Measurements from ENCODE around the gene EID2. TPM values are rescaled to one million over a fixed set of nuclear protein-coding genes. Genes with fewer than 3 reads are reported as not detected.

Gene EID2
- total and polyA plus RNA-seq, 11 donors, result 7.1 to 16.5 (median 12.9) TPM

DNA sequence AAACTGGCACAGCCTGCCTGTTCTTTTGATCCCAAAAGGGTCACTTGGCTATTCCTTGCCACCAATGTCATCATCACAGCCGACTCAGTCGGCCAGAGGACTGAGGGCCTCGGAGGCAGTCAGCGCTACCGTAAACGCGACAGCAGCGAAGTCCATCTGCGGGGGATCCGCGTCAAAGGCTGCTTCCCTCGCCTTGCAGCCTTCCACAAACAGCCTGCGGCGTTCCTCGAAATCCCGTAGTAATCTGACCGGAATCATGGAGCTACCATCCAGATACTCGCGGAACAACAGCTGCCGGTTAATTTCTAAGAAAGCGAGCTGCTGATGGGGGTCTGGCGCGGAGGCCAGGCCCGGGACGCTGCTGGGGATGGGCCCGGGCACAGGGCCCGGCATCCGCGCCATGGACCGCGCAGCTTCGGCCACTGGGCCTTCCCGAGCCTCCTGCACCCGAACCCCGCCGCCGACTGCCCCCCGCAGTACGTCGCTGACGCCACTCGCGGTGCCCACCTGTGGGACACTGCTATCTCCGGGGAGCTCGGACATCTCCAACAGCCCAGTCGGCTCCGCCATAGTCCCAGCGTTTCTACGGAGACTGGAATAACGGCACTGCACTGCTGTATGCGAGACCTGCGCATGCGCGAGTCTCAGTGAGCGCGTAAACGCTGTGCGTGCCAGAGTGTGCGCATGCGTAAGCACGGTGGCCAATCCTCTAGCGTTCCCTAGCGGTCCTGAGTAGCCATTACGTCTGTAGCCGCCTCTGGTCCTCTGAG, 7.5 kb downstream of the EID2 start, which contains the start of gene EID2B:
EID2B (minus strand) TSS at position 620 of the 770 bp plus-strand sequence; CDS start at position 570, 50 bp downstream.
- 0% methylated on average over 46 to 65 of the region's 65 CpGs for WGBS, 4 donors
- Histone ChIP-seq H3K27me3 (no peaks in the 10 kb centered on the region), H3K4me1 (peaks cover 0 to 22% (median 13%) of the 10 kb centered on the region in 12 donors), H3K36me3 (peaks cover 0 to 3% (median 0%) of the 10 kb centered on the region in 9 donors), H3K27ac (peak within 1 kb of the TSS; percentile 45 to 92 (median 82)), H3K4me3 (peak within 1 kb of the TSS; percentile 58 to 98 (median 80)), H3K9me3 (no peaks in the 10 kb centered on the region)
- peak in 1 of 2 donors; percentile 78 for TF ChIP-seq POLR2A (IDR thresholded peaks at IDR 0.05)
- TF ChIP-seq, protein P1, sequence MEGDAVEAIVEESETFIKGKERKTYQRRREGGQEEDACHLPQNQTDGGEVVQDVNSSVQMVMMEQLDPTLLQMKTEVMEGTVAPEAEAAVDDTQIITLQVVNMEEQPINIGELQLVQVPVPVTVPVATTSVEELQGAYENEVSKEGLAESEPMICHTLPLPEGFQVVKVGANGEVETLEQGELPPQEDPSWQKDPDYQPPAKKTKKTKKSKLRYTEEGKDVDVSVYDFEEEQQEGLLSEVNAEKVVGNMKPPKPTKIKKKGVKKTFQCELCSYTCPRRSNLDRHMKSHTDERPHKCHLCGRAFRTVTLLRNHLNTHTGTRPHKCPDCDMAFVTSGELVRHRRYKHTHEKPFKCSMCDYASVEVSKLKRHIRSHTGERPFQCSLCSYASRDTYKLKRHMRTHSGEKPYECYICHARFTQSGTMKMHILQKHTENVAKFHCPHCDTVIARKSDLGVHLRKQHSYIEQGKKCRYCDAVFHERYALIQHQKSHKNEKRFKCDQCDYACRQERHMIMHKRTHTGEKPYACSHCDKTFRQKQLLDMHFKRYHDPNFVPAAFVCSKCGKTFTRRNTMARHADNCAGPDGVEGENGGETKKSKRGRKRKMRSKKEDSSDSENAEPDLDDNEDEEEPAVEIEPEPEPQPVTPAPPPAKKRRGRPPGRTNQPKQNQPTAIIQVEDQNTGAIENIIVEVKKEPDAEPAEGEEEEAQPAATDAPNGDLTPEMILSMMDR (IDR thresholded peaks at IDR 0.05), result peak; percentile 96 to 99 (median 98)
- intact Hi-C loops (cut with DNase I), result loop anchor here (1.0 to 10.0 kb wide), 17 partner anchors 35 to 408 kb away; partner anchors contain the start of genes PAK4 (in 4 of the 10), SUPT5H (in 4 of the 10), MED29 (in 3 of the 10) and PAF1 (in 3 of the 10)
- ATAC-seq, result peak; percentile 93 to 99 (median 98)
- DNase-seq, result peak; percentile 95 to 98 (median 97)

DNA sequence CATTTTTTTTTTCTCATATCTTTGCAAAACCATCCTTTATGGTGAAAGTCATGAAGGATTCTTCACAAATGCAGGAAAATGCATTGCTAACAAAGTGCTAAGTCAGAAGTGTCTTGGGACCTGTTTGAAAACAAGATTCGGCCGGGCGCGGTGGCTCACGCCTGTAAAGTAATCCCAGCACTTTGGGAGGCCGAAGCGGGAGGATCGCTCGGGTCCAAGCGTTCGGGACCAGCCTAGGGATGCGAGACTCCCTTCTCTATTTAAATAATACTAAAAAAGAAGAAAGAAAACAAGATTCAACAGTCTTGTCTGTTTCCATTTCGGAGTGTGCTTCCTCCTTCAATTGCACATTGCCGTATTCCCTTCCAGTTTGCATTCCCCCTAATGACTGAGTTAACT, 8.1 kb downstream of the EID2 start:
- intact Hi-C loops (cut with DNase I), result loop anchor here (1.0 to 10.0 kb wide), 17 partner anchors 35 to 407 kb away; partner anchors contain the start of genes PAK4 (in 4 of the 10), SUPT5H (in 4 of the 10), MED29 (in 3 of the 10) and PAF1 (in 3 of the 10)
- Histone ChIP-seq H3K4me1 (peaks cover 0 to 22% (median 13%) of the 10 kb centered on the region in 12 donors), H3K27me3 (no peaks in the 10 kb centered on the region), H3K36me3 (peaks cover 0 to 6% (median 0%) of the 10 kb centered on the region in 9 donors), H3K27ac (peak overlapping the region in 10 of 12 donors; percentile 45 to 92 (median 86)), H3K4me3 (peak overlapping the region; percentile 58 to 98 (median 80)), H3K9me3 (no peaks in the 10 kb centered on the region)
- TF ChIP-seq POLR2A (IDR thresholded peaks at IDR 0.05), result no peak
- TF ChIP-seq, protein P1 (IDR thresholded peaks at IDR 0.05), result no peak
- ATAC-seq, result no peak
- 36 to 44% (median 38%) methylated on average over 14 of the region's 14 CpGs for whole genome bisulfite sequencing, 4 donors
- DNase-seq, result no peak

DNA sequence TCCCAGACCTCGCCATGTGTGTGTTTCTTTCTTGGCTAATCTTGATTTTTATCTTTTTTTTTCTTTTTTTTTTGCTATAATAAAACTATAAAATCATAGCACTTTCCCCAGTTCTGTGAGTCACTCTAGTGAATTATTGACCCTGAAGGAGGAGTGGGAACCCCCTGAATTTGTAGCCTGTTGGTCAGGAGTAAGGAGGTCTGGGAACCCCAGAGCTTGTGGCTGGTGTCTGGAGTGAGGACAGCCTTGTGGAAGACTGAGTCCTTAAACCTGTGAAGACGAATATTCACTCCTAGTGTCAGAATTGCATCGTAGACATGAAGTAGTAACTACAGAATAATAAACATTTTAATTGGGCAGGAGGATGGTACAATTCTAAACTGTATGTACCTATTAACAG, 14.8 kb downstream of the EID2 start:
- Histone ChIP-seq H3K4me3 (no peak overlapping the region), H3K27me3 (no peaks in the 10 kb centered on the region), H3K9me3 (no peaks in the 10 kb centered on the region), H3K27ac (no peak overlapping the region), H3K36me3 (peaks cover 0 to 6% (median 0%) of the 10 kb centered on the region in 9 donors), H3K4me1 (no peaks in the 10 kb centered on the region)
- 95 to 99% (median 96%) methylated on average over 3 of the region's 3 CpGs for WGBS, 4 donors
- TF ChIP-seq, protein P1 (IDR thresholded peaks at IDR 0.05), result no peak
- TF ChIP-seq POLR2A (IDR thresholded peaks at IDR 0.05), result no peak
- intact Hi-C loops (cut with DNase I), result no loop called here
- ATAC-seq, result no peak
- no peak for DNase-seq

DNA sequence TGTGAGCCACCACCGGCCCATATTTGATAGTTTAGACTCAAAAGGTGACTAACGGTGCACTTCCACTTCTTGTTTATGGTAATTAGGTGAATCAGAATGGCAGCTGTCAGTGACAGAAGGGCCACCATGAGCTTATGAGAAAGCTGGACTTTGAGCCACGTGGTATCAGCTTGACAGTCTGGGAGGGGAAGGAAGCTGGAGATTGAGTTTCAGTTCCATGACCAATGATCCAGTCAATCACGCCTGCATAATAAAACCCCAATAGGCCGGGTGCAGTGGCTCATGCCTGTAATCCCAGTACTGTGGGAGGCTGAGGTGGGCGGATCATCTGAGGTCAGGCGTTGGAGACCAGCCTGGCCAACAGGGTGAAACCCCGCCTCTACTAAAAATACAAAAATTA, 15.5 kb downstream of the EID2 start:
- WGBS, 4 donors, result 87 to 91% (median 90%) methylated on average over 8 of the region's 8 CpGs
- intact Hi-C loops (cut with DNase I), result no loop called here
- Histone ChIP-seq H3K27me3 (no peaks in the 10 kb centered on the region), H3K27ac (no peak overlapping the region), H3K9me3 (no peaks in the 10 kb centered on the region), H3K36me3 (peaks cover 0 to 6% (median 0%) of the 10 kb centered on the region in 9 donors), H3K4me1 (no peaks in the 10 kb centered on the region), H3K4me3 (no peak overlapping the region)
- ATAC-seq (no peak), DNase-seq (no peak)
- TF ChIP-seq POLR2A (IDR thresholded peaks at IDR 0.05), result no peak
- TF ChIP-seq, protein P1 (IDR thresholded peaks at IDR 0.05), result no peak
